BJ (cell line): ENCODE results near the gene MYO15A. TPM values are rescaled to one million over a fixed set of nuclear protein-coding genes. Genes with fewer than 3 reads are reported as not detected.

Source experiments
- CTCF ChIA-PET: fragments of 350-600 bp; formaldehyde crosslinking; extraction: SDS; loops from one replicate; lab custom pipeline; 2021; ENCODE audit warnings: antibody characterized with exemption, inconsistent platforms; lab: Yijun Ruan, JAX
- POLR2A ChIA-PET: fragments of 300-600 bp; sonication (Branson Sonifier 250); formaldehyde crosslinking; extraction: SDS; loops from one replicate; lab custom pipeline; 2021; ENCODE audit warnings: antibody characterized with exemption; lab: Charles Lee
- DNase-seq: peaks from one replicate; pipeline ENCODE4 v3.0.0-alpha.2; 2011; ENCODE audit warnings: low read depth
- H3K27me3 ChIP-seq: 2 replicates; pipeline ENCODE4 v1.6.0; 2011; ENCODE audit warnings: low read length; ENCODE audit not compliant: control insufficient read depth, insufficient read depth
- H3K36me3 ChIP-seq: 2 replicates; pipeline ENCODE4 v1.5.1; 2011; ENCODE audit warnings: low read length; ENCODE audit not compliant: control insufficient read depth, insufficient read depth
- H3K4me3 ChIP-seq: 2 replicates; pipeline ENCODE4 v1.5.1; 2011; ENCODE audit warnings: low read depth, mild to moderate bottlenecking, control low read depth, low read length
- polyA plus RNA-seq: library from polyadenylated mRNA; depleted of rRNA; stranded (reverse); fragments of >200 nt; gene quantifications from 2 replicates; pipeline ENCODE4 v1.2.3, GENCODE V29; 2011
- TF ChIP-seq, protein P1 (sequence below): IDR thresholded peaks from 2 replicates; pipeline ENCODE4 v1.5.1; 2011; ENCODE audit warnings: low read depth, mild to moderate bottlenecking, control low read depth, inconsistent platforms, low read length, moderate library complexity; ENCODE audit not compliant: insufficient read depth

The MYO15A gene
- polyA plus RNA-seq, 1 experiment: 1.0 TPM

DNA sequence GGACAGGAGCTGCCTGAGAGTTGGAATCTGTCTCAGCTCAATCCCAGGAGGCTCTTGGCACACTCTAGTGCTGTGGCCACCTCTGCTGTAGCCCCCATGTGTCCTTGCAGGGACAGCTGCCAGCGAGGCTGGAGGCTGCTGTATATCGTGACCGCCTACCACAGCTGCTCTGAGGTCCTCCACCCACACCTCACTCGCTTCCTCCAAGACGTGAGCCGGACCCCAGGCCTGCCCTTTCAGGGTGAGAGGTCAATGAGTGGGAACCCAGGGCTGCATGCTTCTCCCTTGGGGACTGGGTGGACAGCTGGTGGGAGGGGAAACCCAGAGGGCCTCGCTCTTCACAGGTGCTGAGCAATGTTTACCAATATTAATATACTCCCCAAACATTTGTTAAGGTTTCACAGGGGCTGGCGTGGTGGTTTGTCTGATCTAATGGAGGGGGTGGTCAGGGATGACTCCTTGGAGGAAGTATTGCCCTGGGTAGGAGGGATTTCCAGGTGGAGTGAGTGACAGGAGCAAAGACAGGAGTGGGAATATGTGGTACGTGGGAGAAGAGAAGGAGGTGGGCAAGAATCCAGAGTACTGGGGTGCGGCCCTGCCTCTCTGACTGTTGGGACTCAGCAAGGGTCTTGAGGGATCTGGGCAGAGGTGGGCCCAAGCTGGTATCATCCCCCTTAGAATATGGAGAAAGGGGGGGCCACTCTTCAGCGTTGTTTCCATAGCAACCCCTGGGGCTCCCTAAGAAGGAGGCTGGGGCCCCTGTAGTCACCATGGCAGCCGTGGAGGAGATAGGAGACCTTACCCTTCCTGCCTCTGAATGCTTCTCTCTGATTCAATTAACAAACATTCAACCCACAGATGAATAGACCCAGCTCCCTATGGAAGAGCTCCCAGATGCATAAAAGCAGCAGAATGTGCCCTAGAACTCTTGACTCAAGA lies 52.9 kb downstream of the MYO15A start:
- CTCF ChIA-PET: interaction anchor here (1.6 kb wide), 1 partner anchor 19 kb away, joined by 4 read pairs; no protein-coding TSS in a partner anchor
- Histone ChIP-seq H3K36me3 (no peaks in the 10 kb centered on the region), H3K4me3 (no peak overlapping the region), H3K27me3 (no peaks in the 10 kb centered on the region)
- DNase-seq: no peak
- TF ChIP-seq, protein P1, sequence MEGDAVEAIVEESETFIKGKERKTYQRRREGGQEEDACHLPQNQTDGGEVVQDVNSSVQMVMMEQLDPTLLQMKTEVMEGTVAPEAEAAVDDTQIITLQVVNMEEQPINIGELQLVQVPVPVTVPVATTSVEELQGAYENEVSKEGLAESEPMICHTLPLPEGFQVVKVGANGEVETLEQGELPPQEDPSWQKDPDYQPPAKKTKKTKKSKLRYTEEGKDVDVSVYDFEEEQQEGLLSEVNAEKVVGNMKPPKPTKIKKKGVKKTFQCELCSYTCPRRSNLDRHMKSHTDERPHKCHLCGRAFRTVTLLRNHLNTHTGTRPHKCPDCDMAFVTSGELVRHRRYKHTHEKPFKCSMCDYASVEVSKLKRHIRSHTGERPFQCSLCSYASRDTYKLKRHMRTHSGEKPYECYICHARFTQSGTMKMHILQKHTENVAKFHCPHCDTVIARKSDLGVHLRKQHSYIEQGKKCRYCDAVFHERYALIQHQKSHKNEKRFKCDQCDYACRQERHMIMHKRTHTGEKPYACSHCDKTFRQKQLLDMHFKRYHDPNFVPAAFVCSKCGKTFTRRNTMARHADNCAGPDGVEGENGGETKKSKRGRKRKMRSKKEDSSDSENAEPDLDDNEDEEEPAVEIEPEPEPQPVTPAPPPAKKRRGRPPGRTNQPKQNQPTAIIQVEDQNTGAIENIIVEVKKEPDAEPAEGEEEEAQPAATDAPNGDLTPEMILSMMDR: no peak
- POLR2A ChIA-PET: no interaction called here

DNA sequence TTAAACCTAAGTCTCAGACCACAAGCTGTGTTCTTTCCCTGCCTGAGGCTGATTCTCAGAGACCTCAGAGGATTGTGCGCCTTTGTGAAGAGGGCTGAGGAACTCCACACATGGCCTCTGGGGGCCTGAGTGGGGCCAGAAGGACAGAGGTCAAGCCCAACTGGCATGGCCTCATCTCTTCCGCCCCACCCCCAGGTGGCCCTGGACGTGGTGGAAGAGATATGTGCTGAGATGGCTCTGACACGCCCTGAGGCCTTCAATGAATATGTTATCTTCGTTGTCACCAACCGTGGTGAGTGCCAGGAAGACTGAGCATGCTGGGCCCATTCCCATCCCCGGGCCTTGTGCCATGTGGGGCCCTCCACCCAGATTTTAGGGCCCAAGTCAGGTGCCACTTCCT lies 55.0 kb downstream of the MYO15A start:
- ChIA-PET CTCF (no interaction called here), POLR2A (no interaction called here)
- TF ChIP-seq, protein P1: no peak
- H3K4me3 ChIP-seq: no peak overlapping the region
- no peaks in the 10 kb centered on the region for H3K36me3 ChIP-seq
- DNase-seq: no peak
- no peaks in the 10 kb centered on the region for H3K27me3 ChIP-seq

DNA sequence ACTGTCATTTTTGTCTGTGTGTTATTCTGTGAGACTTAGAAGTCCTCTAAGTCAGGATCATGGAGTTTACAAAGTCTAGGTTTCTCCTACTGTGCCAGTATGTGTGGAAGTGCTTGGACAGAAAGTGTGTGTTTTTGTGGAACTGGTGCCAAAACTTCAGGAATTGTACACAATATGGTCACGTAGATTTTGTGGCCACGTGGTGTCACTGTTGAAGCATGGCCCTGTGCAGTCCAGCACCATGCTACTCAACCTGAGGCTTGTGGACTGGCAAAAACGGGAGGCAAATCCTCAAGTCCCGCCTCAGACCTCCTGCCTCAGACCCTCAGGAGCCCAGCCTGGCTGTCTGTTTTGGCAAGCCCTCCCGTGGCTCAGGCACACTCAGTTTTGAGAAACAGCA lies 58.3 kb downstream of the MYO15A start:
- H3K4me3 ChIP-seq: no peak overlapping the region
- DNase-seq: no peak
- H3K27me3 ChIP-seq: no peaks in the 10 kb centered on the region
- ChIA-PET CTCF (interaction anchor here (1.6 kb wide), 1 partner anchor 28 kb away, joined by 4 read pairs; no protein-coding TSS in a partner anchor), POLR2A (no interaction called here)
- H3K36me3 ChIP-seq: no peaks in the 10 kb centered on the region
- TF ChIP-seq, protein P1: no peak

DNA sequence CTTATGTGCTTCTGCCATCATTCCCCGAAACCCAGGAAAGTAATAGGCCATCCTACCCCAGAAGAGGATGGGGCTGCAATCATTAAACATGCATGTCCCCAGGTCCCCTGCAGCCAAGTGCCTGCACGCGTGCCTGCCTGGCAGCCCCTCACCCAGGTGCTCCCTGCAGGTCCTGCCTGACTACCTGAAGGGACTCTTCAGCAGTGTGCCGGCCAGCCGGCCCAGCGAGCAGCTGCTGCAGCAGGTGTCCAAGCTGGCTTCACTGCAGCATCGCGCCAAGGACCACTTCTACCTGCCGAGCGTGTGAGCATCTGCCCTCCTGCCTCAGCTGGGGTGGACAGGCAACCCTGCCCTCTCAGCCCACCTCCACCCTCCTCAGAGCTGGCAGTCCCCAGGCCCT lies 58.9 kb downstream of the MYO15A start:
- TF ChIP-seq, protein P1: no peak
- Histone ChIP-seq H3K36me3 (no peaks in the 10 kb centered on the region), H3K27me3 (no peaks in the 10 kb centered on the region), H3K4me3 (no peak overlapping the region)
- DNase-seq: no peak
- CTCF ChIA-PET: no interaction called here
- POLR2A ChIA-PET: no interaction called here

DNA sequence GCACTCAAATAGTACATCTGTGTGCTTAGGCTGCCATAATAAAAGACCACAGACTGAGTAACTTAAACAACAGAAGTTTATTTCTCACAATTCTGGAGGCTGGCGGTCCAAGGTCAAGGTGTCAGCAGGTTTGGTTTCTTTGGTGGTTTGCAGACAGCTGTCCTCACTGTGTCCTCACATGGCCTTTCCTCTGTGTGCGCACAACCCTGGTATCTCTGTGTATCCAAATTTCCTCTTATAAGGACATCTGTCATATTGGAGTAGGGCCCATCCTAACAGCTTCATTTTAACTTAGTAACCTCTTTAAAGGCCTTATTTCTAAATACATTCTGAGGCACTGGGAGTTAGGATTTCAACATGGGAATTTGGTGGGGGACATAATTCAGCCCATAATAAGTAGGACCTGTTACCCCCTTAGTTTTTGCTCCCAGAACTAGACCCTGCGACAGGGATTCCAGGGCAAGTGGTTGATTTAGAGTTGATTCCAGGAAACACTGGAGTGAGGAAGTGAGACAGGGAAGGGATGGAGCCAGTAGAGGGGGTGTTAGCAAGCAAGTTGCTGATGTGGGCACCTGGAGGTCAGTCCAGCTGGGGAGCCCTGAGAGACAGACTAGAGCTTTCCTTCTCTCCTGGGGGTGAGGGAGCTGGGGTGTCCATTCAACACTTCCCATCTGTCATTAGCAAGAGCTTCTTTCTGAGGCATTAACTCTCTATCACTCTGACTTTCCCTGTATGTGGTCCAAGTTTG lies 64.1 kb downstream of the MYO15A start:
- no peak for DNase-seq
- Histone ChIP-seq H3K4me3 (no peak overlapping the region), H3K27me3 (no peaks in the 10 kb centered on the region), H3K36me3 (no peaks in the 10 kb centered on the region)
- ChIA-PET CTCF (no interaction called here), POLR2A (no interaction called here)
- TF ChIP-seq, protein P1: no peak
